ENCODE results near the gene ZC3H18.

The ZC3H18 gene

DNA sequence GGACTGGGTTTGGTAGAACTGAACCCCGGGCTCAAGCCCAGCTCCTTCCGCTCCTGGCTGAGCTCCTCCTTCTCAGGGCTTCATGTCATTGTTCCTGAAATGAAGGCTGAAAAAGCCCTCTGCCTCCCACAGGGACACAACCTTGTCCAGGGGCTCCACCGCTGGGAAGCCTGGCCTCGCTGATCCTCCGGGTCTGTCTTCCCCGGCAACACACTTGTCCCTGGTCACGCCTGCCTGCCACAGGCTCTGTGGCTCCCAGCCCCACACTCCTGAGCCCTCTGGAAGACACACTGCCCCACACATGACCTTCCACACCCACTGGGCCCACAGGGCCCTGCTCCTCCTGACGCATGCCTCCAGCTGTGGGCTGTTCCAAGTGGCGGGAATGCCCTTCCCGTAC is 18.0 kb upstream of the ZC3H18 start:
- no peak for DNase-seq

DNA sequence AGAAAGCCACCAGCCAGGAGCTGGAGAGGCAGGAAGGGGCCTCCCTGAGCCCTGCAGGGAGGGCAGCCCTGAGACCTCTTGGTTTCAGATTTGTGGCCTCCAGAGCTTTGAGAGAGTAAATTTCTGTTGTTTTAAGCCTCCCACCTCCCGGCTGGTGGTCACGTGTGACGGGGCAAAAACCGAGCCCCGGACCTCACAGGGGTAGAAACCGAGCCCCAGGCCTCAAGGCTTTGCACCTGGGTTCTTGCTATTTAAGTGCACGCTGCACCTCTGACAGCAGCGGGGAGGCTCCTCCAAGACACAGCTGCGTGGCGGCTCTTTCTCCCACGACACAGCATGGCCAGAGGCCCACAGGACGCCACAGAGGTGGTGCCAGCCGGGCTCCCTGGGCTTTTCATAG is 17.4 kb upstream of the ZC3H18 start:
- no peak for DNase-seq

DNA sequence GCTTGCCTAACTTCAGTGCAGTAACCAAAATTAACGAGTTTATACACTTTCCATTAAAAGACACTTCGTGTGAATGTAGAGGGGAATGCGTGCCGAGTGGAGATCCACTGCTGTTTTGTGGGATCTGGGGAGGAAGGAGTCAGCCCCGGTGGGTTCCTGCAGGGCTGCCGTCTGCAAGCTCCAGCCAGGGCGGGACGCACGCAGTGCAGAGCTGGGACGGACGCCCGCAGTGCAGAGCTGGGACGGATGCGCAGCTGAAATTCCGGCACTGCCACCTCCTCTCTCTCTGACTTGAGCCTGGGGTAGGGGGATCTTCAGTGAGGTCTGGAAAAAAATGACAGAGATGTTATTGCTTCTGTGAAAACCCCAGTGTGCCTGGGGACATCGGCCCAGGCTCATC is 16.5 kb upstream of the ZC3H18 start:
- no peak for DNase-seq

DNA sequence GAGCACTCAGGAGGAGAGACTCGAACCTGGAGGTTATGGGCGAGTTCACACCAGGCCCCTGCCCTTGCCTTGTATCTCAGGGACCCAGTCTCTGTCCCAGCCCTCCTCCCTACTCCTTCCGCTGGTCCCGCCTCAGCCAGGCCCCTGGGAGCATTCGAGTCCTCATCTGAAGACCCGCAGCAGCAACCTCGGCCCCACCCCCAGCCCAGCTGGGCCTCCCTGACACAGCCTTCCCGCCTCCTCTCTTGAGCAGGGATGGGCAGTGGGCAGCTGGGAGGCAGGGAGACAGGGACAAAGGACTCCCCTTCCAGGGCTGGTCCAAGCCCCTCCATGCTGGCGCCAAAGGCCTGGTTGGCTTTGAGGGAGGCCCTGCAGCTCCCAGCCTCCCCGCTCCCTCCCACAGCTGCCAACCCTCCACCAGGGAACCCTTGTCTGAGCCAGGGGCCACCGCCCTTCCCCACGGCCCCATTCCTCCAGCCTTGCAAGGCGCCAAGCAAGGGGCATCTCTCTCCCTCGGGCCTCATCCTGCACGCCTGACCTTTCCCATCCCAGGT is 15.4 kb upstream of the ZC3H18 start:
- no peak for DNase-seq

DNA sequence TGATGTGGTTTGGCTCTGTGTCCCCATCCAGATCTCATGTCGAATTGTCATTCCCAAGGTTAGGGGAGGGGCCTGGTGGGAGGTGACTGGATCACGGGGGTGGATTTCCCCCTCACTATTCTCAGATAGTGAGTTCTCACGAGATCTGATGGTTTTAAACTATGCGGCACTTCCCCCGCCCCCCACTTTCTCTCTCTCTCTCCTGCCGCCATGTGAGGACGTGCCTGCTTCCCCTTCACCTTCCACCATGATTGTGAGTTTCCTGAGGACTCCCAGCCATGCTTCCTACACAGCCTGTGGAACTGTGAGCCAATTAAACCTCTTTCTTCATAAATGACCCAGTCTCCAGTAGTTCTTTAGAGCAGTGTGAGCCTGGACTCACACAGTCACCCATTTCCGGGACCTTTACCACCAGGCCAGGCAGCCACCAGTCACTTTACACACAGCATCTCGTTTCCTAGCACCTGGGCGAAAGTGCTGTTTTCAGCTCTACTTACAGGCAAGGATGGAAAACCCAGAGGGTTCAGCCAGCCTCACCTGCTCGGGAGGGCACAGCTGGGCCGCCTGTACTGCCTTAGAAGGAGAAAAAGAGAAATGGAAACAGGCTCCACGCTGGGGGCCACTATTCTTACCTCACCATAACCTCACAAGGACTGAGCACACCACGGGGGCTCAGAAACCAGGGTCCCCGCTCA is 13.8 kb upstream of the ZC3H18 start:
- DNase-seq: no peak

DNA sequence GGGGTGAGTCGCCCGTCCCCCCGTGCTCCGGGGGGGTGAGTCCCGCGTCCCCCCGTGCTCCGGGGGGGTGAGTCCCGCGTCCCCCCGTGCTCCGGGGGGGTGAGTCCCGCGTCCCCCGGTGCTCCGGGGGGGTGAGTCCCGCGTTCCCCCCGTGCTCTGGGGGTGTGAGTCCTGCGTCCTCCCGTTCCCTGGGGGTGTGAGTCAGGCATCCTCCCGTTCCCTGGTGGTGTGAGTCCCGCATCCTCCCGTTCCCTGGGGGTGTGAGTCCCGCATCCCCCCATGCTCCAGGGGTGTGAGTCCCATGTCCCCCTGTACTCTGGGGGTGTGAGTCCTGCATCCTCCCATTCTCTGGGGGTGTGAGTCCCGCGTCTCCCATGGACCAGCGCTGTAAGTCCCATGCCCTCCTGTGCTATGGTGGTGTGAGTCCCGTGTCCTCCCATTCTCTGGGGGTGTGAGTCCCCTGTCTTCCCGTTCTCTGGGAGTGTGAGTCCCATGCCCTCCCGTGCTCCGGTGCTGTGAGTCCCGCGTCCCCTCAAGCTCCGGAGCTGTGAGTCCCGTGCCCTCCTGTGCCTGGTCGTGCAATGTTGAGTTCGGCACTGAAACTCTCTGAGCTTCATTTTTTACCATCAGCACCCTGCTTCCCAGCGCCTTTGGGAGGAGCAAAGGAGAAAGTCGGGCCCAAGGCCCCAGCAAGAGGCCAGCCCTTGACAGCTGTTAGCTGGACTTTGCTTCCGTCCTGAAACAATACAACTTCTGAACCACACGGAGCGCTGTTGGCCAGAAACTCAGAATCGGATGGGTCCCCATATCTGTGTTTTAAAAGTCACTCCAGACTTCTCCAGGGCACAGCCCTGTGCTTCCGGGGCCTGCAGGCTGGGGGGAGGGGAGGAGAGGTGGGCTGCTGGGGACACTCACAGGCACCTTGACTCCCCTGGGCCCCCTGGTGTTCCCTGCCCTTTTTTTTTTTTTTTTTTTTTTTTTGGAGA is 11.5 kb upstream of the ZC3H18 start:
- DNase-seq: no peak

DNA sequence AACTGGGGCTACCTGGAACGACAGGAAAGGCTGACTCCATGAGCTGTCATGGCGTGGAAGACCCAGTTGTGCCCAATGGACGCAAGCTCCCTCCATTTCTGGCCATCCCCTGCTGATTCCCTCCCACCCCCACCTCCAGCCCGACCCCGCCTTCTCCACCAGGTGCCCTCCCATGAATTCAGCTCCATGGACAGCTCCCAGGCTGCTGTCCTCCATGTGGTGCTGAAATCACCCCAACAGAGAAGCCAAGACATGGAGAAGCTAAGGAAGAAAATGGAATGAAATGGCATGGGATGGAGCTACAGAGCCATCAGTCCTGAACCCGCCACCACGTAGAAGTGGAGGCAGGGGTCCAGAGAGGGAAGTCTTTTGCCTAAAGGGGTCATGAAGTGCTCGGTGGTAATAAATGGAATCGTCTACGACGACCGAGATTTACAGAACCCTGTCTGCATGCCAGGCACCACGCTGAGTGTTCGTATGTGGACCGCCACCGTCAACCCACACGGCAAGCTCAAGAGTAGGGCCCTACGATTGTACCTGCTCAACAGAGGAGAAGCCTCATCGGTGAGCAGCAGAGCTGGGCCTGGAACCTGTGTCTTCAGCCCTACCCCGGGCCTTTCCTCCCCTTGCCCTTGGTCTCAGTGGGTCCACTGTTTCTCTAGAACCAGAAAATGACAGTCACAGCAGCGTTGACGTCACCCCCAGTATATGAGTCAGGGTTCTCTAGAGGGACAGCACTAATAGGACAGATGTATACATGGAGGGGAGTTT is 9.3 kb upstream of the ZC3H18 start:
- DNase-seq: no peak

DNA sequence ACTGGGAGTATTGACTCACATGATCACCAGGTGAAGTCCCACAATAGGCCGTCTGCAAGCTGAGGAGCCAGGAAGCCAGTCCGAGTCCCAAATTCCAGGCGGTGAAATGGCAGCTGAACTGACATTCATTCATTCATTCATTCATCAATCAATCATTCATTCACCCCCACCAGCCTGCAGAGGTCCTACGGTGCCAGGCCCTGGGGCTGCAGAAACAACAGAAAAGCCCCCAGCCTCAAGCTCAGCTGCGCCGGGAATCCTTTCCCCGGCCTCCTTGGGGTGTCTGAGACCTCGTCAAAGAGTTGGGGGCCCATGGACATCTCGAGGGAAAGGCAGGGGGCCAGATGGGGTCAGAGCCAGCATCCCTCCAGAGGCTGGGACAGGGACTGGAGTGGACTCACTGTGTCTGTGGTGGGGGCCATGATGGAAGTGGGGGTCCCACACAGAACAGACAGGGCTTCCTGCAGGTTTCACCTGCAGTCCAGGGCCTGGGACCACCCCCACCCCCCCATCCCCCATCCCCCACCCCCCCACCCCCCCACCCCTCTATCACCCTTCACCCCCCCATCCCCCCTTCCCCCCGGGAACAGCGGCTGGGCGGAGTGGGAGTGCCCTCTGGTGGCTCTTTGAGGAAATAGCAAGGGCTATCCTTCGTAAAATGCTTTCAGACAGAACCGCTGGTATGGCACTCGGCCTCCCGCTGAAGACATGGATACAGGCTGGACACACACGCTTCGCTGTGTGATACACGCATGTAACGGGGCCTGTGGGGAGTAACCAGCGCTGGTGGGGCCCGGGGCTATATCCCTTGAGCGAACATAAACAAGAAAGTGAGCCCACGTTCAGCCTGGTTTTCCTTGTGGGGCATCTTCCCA is 8.5 kb upstream of the ZC3H18 start:
- peak; percentile 53 for DNase-seq

DNA sequence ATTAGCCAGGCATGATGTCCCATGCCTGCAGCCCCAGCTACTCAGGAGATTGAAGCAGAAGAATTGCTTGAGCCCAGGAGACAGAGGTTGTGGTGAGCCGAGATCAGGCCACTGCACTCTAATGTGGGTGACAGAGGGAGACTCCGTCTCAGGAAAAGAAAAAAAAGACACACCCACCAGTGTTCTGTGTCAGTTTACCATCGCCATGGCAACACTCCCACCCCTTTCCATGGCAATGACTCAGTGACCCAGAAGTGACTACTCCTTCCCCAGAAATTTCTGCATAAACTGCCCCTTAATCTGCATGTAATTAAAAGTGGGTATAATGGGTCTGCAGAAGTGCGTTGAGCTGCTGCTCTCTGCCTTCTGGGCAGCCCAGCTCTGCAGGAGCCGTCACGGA is 4.0 kb upstream of the ZC3H18 start:
- peak; percentile 68 for DNase-seq

DNA sequence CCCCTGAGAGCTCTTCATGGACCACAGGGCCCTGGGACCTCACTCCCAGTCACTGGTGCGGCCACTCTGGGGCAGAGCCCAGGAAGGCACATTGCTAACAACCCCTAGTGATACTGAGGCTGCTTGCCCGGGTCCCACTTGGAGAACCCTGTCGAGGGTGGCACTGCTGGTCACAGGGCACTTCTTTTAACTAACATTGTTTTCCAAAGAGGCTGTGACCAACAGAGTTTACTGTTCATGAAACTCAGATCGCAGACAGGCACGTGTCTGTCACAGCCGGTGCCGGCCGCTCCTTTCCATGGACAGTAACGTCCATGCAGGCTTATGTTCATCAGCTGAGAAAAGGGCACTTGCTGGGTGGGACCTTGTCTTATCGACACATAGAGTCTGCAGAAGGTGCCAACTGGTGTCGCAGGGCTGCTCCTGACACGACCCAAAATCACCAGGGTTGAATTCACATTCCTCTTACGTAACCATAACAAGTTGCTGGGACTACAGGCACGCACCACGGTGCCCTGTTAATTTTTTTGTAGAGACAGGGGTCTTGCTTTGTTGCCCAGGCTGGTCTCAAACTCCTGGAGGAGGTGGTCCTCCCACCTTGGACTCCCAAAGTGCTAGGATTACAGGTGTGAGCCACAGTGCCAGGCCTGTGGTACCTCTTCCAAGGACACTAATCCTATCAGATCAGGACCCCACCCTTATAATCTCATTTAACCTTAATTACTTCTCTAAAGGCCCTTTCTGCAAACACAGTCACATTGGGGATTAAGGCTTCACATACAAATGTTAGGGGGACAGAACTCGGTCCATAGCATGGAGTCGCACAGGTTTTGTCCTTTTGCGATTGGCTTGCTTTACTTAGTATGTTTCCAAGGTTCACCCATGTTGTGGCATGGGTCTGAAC is 1.2 kb upstream of the ZC3H18 start:
- DNase-seq: no peak

DNA sequence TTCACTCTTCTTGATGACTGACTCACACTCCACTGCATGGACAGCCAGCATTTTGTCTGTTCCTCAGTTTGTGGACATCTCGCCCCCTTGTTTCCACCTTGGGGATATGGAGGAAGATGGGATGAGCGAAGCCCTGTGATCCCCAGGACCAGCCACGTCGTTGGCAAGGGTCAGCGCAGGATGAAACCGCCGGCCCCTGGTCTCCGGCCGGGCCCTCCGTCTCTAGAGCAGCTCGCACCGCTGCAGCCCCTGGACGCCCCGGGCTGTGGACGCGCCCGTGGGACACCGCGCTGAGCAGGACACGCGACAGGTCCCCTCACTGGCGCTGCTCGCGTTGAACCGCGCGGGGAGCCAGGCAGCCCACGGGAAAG is 604 bp upstream of the ZC3H18 start:
- DNase-seq: no peak

DNA sequence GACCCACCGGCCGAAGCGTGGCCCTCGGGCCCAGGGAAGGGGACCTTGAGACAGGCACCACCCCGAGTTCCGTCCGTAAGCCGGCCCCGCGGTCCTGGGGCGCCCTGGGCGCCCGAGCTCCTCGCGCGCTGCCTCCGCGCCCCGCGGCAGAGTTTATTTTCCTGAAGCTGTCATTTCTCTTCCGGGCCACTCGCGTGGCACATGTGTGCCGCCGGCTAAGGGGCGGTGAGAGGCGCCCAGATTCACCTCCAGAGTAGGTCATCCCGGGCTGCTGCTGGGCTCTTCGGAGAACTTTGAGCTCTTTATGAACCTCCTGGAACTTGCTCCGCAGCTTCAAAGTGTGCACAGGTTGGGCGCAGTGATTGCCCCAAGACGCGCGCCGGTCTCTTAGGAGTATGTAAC is 489 bp downstream of the ZC3H18 start:
- DNase-seq: peak; percentile 45

DNA sequence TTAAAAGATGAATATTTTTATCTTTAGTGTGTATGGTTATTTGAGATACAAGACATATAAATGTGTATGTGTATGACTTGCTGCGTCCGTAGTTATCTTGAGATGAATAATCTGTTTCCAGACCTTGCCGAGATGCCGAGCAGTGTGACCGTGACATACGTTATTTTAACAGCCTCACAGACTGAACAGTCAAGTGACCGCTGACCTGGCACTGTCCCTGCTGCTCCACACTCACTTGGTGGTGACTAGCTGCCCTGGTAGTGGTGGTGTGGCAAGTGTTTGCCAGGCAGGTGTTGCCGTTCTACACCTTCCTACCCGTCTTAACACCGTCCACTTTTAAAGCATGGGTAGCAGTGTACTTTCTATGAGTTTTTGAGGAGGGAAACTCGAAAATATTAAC is 5.0 kb downstream of the ZC3H18 start:
- DNase-seq: no peak

DNA sequence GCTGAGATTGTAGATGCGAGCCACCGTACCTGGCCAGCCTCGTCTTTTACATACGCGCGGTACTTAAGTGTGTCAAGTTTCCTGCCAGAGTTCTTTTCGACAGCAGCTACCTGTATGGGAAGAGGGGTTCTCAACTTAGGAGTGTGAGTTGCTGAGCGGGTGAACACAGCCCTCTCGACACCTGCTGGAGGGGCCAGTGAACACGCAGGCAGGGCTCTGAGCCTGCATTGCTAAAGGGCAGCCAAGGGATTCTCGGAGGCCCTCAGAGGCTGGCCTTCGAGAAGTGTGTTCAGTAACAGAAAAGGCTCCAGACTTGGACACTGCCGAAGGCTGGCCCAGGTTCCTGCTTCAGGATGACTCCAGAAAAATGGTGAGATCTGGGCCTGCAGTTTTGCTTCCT is 6.1 kb downstream of the ZC3H18 start:
- DNase-seq: no peak

DNA sequence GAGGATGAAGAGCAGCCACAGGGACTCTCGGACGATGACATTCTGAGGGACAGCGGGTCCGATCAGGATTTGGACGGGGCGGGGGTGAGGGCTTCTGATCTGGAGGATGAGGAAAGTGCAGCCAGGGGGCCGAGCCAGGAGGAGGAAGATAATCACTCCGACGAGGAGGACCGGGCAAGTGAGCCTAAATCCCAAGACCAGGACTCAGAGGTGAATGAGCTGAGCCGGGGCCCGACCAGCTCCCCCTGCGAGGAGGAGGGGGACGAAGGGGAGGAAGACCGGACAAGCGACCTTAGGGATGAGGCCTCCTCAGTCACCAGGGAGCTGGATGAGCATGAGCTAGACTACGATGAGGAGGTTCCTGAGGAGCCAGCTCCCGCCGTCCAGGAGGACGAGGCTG is 7.0 kb downstream of the ZC3H18 start:
- DNase-seq: no peak

DNA sequence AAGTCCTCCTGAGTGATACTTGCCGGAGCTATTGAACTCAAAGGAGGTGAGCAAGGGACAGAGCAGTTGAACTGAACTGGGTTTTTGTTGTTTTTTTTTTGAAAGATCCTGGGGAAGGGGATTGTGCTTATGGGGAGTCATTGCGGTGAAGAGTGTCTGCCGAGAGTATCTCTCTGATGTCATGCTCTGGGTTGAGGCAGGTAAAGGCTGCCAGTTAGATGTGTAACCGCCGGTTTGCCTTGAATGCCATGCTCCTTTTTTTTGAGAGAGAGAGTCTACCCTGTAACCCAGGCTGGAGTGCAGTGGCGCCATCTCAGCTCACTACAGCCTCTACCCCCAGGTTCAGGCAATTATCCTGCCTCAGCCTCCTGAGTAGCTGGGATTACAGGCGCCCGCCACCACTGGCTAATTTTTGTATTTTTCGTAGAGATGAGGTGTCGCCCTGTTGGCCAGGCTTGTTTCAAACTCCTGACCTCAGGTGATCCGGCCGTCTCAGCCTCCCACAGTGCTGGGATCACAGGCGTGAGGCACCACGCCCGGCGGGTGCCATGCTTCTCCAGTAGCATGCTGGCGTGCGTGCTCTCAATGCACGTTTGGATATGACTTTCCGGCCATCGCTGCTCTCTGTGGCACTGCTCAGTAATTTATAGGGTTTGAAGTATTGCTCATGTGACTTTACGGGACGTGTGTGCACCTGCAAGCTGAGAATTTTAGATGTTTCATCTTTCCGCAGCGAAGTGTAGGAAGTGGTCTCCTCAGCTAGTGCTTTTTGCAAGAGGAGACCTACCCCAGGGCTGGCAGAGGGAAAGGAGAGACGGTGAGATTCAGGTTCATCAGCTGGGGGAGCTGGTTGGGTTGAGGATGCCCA is 8.5 kb downstream of the ZC3H18 start:
- DNase-seq: no peak

DNA sequence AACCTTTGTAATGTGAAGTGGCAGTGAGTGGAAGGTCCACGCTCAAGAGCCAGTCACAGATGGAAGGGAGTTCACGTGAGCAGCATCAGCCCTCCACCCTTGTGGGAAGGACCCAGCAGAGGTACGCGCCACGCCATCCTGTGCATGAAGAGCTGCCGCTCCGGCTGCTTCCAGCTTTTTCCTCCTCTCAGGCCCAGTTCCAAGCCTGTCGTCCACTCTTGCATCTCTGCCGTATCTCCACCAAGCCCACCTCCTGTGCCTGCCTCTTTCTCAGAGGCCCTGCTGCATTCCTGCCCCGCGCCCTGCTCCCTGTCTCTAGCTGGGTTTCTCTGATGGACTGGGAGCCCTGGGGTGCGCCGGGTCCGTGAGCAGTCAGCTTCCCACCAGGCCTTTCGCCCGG is 10.2 kb downstream of the ZC3H18 start:
- DNase-seq: no peak

DNA sequence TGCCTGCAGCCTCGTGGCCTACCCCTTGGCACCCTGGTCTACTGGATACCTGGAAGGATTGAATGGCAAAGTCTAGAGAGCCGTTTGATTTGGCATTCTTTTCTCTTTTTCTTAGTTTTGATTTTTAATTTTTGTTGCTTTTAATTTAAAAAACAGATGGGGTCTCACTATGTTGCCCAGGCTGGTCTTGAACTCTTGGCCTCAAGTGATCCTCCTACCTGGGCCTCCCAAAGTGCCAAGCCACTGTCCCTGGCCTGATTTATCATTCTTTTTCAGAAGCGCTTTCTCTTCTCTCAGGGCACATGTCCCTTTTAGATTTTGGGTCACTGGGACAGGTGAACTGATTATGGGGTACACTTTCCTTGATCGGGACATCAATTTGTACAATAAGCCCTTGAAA is 10.8 kb downstream of the ZC3H18 start:
- no peak for DNase-seq

DNA sequence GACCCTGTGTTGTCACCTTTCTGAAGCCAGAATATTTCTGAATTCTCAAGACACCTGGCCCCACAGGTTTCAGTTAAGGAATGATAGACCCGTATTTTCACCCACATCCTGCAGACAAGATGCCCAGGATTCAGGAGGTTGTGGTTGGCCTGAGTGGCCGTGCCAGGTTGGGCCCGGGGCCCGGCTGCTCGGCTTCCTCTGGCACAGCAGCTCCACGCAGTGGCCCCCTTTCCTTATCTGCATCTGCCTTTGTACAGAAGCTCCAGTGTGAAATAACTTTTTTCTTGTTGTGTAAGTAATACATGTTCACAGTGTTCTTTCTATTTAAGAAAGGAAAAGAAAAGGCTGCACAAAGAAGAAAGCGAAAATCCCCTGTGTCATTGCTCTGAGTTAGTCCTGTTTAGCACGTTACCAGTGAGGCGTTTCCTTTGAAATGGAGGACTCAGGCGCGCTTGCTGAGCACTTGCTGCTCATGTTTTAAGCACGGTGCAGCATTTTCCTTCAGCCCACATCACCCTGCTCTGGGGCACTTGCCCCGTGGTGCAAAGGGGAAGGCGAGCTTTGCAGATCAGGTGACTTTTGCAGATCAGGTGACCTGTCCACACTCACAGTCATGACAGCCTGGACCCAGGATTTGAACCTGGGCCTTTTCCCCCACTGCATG is 12.8 kb downstream of the ZC3H18 start:
- DNase-seq: no peak

DNA sequence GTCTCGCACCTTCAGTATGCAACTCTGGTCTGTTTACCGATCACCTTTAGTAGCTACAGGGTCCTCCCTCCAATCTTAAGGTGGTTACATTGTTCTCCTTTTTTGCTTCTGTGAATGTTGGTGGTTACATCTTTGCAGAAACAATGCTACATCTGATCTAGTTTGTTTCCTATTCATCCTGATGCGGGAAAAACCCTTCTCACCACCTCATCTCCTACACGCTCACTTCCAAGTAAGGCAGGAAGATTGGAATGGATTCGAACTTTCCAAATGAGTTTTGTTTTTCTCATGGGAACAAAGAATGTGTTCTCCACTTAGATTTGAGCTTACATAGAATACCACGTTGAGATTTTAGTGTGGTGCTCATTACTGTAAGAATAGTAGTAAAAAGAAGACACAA is 14.5 kb downstream of the ZC3H18 start:
- no peak for DNase-seq
